NB4 (cell line): ENCODE data around the gene KCNH4.

ENCODE experiments used
- DNase-seq: peaks from one replicate; pipeline ENCODE4 v3.0.0; 2010; ENCODE audit warnings: low read depth
- H3K4me3 ChIP-seq: one replicate; pipeline ENCODE4 v1.5.1; 2011; ENCODE audit warnings: mild to moderate bottlenecking, low read depth, low read length, moderate library complexity
- CTCF ChIP-seq: IDR thresholded peaks from one replicate; pipeline ENCODE4 v1.5.1; 2012; ENCODE audit warnings: low read depth, low read length
- MAX ChIP-seq: IDR thresholded peaks from 2 replicates; pipeline ENCODE4 v1.6.1; 2011; ENCODE audit warnings: low read depth, low read length
- MYC ChIP-seq: IDR thresholded peaks from 2 replicates; pipeline ENCODE4 v1.6.1; 2011; ENCODE audit warnings: low read depth, low read length
- POLR2A ChIP-seq: IDR thresholded peaks from 2 replicates; pipeline ENCODE4 v1.6.1; 2011; ENCODE audit warnings: mild to moderate bottlenecking; ENCODE audit not compliant: insufficient read length; ENCODE audit errors: extremely low read depth

Gene KCNH4

GRCh38 chr17:42199416-42200011 is 18.6 kb upstream of the KCNH4 start:
- TF ChIP-seq MAX (no peak), POLR2A (no peak), CTCF (no peak), MYC (no peak)
- no peak overlapping the region for H3K4me3 ChIP-seq
- no peak for DNase-seq

- TF ChIP-seq MAX: peak; percentile 47; the same call in 1 of the 2 replicates
- TF ChIP-seq POLR2A: no peak
- DNase-seq: peak; percentile 66
- H3K4me3 ChIP-seq: no peak overlapping the region
Observed at GRCh38 chr17:42198897-42199296, 18.0 kb upstream of the KCNH4 start.

GRCh38 chr17:42197564-42198156 is 16.7 kb upstream of the KCNH4 start:
- no peak for DNase-seq
- no peak overlapping the region for H3K4me3 ChIP-seq
- no peak for TF ChIP-seq POLR2A
- no peak for TF ChIP-seq MAX
- TF ChIP-seq CTCF: no peak
- TF ChIP-seq MYC: no peak

- TF ChIP-seq POLR2A (peak; percentile 50), MYC (no peak), CTCF (no peak), MAX (peak; percentile 79)
Observed at GRCh38 chr17:42193969-42194899, 13.3 kb upstream of the KCNH4 start, which contains the start of gene GHDC. Gene GHDC, minus strand, starts transcription at chr17:42194494. Its CDS starts 913 bp downstream, at chr17:42193581.

GRCh38 chr17:42193216-42193968 is 12.4 kb upstream of the KCNH4 start:
- H3K4me3 ChIP-seq: peak overlapping the region; percentile 78

More at GRCh38 chr17:42193969-42194899, 13.3 kb upstream of the KCNH4 start, which contains the start of gene GHDC:
- DNase-seq: peak; percentile 89
- peak within 1 kb of the TSS; percentile 78 for H3K4me3 ChIP-seq

More at GRCh38 chr17:42193216-42193968, 12.4 kb upstream of the KCNH4 start:
- TF ChIP-seq POLR2A: no peak
- no peak for TF ChIP-seq MAX
- no peak for TF ChIP-seq CTCF
- TF ChIP-seq MYC: no peak
- no peak for DNase-seq
